Measurements from ENCODE around the gene DEXI. TPM values are rescaled to one million over a fixed set of nuclear protein-coding genes. Genes with fewer than 3 reads are reported as not detected.
"Not testable (repeated sequence)": the region's sequence is repeated elsewhere in the genome, so short reads cannot be mapped to it uniquely, and the experiment has no call there.

Gene DEXI
- total and polyA plus RNA-seq, 4 donors = 19.5 to 35.5 (median 28.0) TPM

GRCh38 chr16:10929853-10930754, 12.2 kb downstream of the DEXI start:
- WGBS, 2 donors = 50 to 54% methylated on average over 15 of the region's 15 CpGs

GRCh38 chr16:10929097-10929496, 13.2 kb downstream of the DEXI start:
- peak; percentile 43 for ATAC-seq (ENCODE audit: insufficient read depth, low FRiP score)

More at GRCh38 chr16:10929853-10930754, 12.2 kb downstream of the DEXI start:
- H3K4me1 ChIP-seq (ENCODE audit: control insufficient read depth in 5 of 5, insufficient read depth in 5 of 5, low read length in 5 of 5) = peaks cover 5 to 19% (median 7%) of the 10 kb centered on the region in 5 donors
- H3K27me3 ChIP-seq (ENCODE audit: control insufficient read depth in 3 of 3, insufficient read depth in 3 of 3, low read length in 2 of 3) = no peaks in the 10 kb centered on the region
- peaks cover 12 to 25% (median 21%) of the 10 kb centered on the region in 4 donors for H3K36me3 ChIP-seq (ENCODE audit: control insufficient read depth in 4 of 4, insufficient read depth in 4 of 4, low read length in 4 of 4)
- ATAC-seq (ENCODE audit: insufficient read depth, low FRiP score) (peak; percentile 60), DNase-seq (no peak)
- H3K9ac ChIP-seq (ENCODE audit: insufficient read depth in 1 of 2, low read length in 2 of 2) = no peak overlapping the region
- no peak for TF ChIP-seq CTCF (IDR thresholded peaks at IDR 0.05; ENCODE audit: control extremely low read depth, extremely low read depth)
- H3K4me3 ChIP-seq = no peak overlapping the region
- H3K9me3 ChIP-seq (ENCODE audit: control insufficient read depth in 4 of 4, insufficient read depth in 3 of 4, low read length in 3 of 4) = no peaks in the 10 kb centered on the region
- H3K27ac ChIP-seq (ENCODE audit: low read depth in 1 of 2, low read length in 1 of 2) = peak overlapping the region in 1 of 2 donors; percentile 42

GRCh38 chr16:10927497-10928112, 14.7 kb downstream of the DEXI start:
- WGBS, 2 donors = 95 to 97% methylated on average over 11 of the region's 11 CpGs
- Histone ChIP-seq H3K4me3 (no peak overlapping the region), H3K27me3 (ENCODE audit: control insufficient read depth in 3 of 3, insufficient read depth in 3 of 3, low read length in 2 of 3) (no peaks in the 10 kb centered on the region), H3K9ac (ENCODE audit: insufficient read depth in 1 of 2, low read length in 2 of 2) (no peak overlapping the region), H3K27ac (ENCODE audit: low read depth in 1 of 2, low read length in 1 of 2) (no peak overlapping the region), H3K9me3 (ENCODE audit: control insufficient read depth in 4 of 4, insufficient read depth in 3 of 4, low read length in 3 of 4) (no peaks in the 10 kb centered on the region), H3K4me1 (ENCODE audit: control insufficient read depth in 5 of 5, insufficient read depth in 5 of 5, low read length in 5 of 5) (peaks cover 0 to 14% (median 0%) of the 10 kb centered on the region in 5 donors), H3K36me3 (ENCODE audit: control insufficient read depth in 4 of 4, insufficient read depth in 4 of 4, low read length in 4 of 4) (peaks cover 12 to 30% (median 23%) of the 10 kb centered on the region in 4 donors)
- TF ChIP-seq CTCF (IDR thresholded peaks at IDR 0.05; ENCODE audit: control extremely low read depth, extremely low read depth) = no peak
- no peak for ATAC-seq (ENCODE audit: insufficient read depth, low FRiP score)
- DNase-seq = no peak

More at GRCh38 chr16:10929097-10929496, 13.2 kb downstream of the DEXI start:
- not testable (repeated sequence) for H3K4me3 ChIP-seq; H3K27ac ChIP-seq (ENCODE audit: low read depth in 1 of 2, low read length in 1 of 2); H3K9me3 ChIP-seq (ENCODE audit: control insufficient read depth in 4 of 4, insufficient read depth in 3 of 4, low read length in 3 of 4); H3K9ac ChIP-seq (ENCODE audit: insufficient read depth in 1 of 2, low read length in 2 of 2); H3K27me3 ChIP-seq (ENCODE audit: control insufficient read depth in 3 of 3, insufficient read depth in 3 of 3, low read length in 2 of 3)
- H3K4me1 ChIP-seq (ENCODE audit: control insufficient read depth in 5 of 5, insufficient read depth in 5 of 5, low read length in 5 of 5) = peaks cover 0 to 12% (median 0%) of the 10 kb centered on the region in 5 donors
- DNase-seq = peak in 1 of 3 donors; percentile 57
- H3K36me3 ChIP-seq (ENCODE audit: control insufficient read depth in 4 of 4, insufficient read depth in 4 of 4, low read length in 4 of 4) = peaks cover 12 to 29% (median 23%) of the 10 kb centered on the region in 4 donors
- 70 to 82% methylated on average over 12 of the region's 12 CpGs for WGBS, 2 donors

- no peak overlapping the region for H3K27ac ChIP-seq (ENCODE audit: low read depth in 1 of 2, low read length in 1 of 2)
- peaks cover 0 to 17% (median 6%) of the 10 kb centered on the region in 5 donors for H3K4me1 ChIP-seq (ENCODE audit: control insufficient read depth in 5 of 5, insufficient read depth in 5 of 5, low read length in 5 of 5)
- 85 to 95% methylated on average over 5 of the region's 5 CpGs for WGBS, 2 donors
- no peaks in the 10 kb centered on the region for H3K9me3 ChIP-seq (ENCODE audit: control insufficient read depth in 4 of 4, insufficient read depth in 3 of 4, low read length in 3 of 4)
- H3K27me3 ChIP-seq (ENCODE audit: control insufficient read depth in 3 of 3, insufficient read depth in 3 of 3, low read length in 2 of 3) = no peaks in the 10 kb centered on the region
- no peak overlapping the region for H3K9ac ChIP-seq (ENCODE audit: insufficient read depth in 1 of 2, low read length in 2 of 2)
- DNase-seq (no peak), ATAC-seq (ENCODE audit: insufficient read depth, low FRiP score) (no peak)
- peaks cover 12 to 32% (median 21%) of the 10 kb centered on the region in 4 donors for H3K36me3 ChIP-seq (ENCODE audit: control insufficient read depth in 4 of 4, insufficient read depth in 4 of 4, low read length in 4 of 4)
- H3K4me3 ChIP-seq = no peak overlapping the region
- TF ChIP-seq CTCF (IDR thresholded peaks at IDR 0.05; ENCODE audit: control extremely low read depth, extremely low read depth) = no peak
Measured at GRCh38 chr16:10926867-10927266, 15.4 kb downstream of the DEXI start.
